IMR-90 (cell line): ENCODE data around the gene APMAP. TPM values are rescaled to one million over a fixed set of nuclear protein-coding genes. Genes with fewer than 3 reads are reported as not detected.

Experiments used
- ATAC-seq: fragments of 200-7000 bp; cut with Tn5 transposase; 2 replicates; pipeline ENCODE4 v1.9.1; 2020; ENCODE audit warnings: low read depth, mild to moderate bottlenecking, moderate library complexity
- BruUV-seq: library from RNA; stranded (reverse); fragments of 400-500 nt; replicated peaks from 2 replicates; lab custom pipeline; 2021; lab: Mats Ljungman, UMichigan
- CTCF ChIA-PET: fragments of 300-600 bp; formaldehyde crosslinking; extraction: SDS; loops from one replicate; lab custom pipeline; 2021; ENCODE audit warnings: antibody characterized with exemption; lab: Yijun Ruan, JAX
- POLR2A ChIA-PET: fragments of 300-600 bp; sonication (Branson Sonifier 250); formaldehyde crosslinking; loops from one replicate; lab custom pipeline; 2022; ENCODE audit warnings: antibody characterized with exemption; ENCODE audit not compliant: unreplicated experiment; lab: Charles Lee
- DNase-seq: peaks from one replicate; pipeline ENCODE4 v3.0.0; 2013
- H2AFZ ChIP-seq: replicated peaks from 2 replicates; pipeline ENCODE3; 2013; ENCODE audit warnings: low read length, mild to moderate bottlenecking; ENCODE audit not compliant: poor library complexity
- H2AK5ac ChIP-seq: 2 replicates; pipeline ENCODE4 v1.6.1; 2013; ENCODE audit warnings: low read depth, low read length, inconsistent platforms
- H2AK9ac ChIP-seq: replicated peaks from 2 replicates; pipeline ENCODE3; 2013; ENCODE audit warnings: mild to moderate bottlenecking, low read depth, low read length, moderate library complexity; ENCODE audit not compliant: poor library complexity
- H2BK120ac ChIP-seq: 2 replicates; pipeline ENCODE4 v1.6.1; 2013; ENCODE audit warnings: low read depth, low read length, inconsistent platforms
- H2BK15ac ChIP-seq: 3 replicates; pipeline ENCODE4 v1.6.1; 2013; ENCODE audit warnings: low read depth, low read length, inconsistent platforms
- H2BK20ac ChIP-seq: 2 replicates; pipeline ENCODE4 v1.6.1; 2013; ENCODE audit warnings: low read depth, mild to moderate bottlenecking, inconsistent platforms, low read length, moderate library complexity
- H2BK5ac ChIP-seq: 2 replicates; pipeline ENCODE4 v1.6.1; 2013; ENCODE audit warnings: mild to moderate bottlenecking, low read depth, low read length, inconsistent platforms; ENCODE audit not compliant: poor library complexity, severe bottlenecking
- H3K14ac ChIP-seq: replicated peaks from 2 replicates; pipeline ENCODE4 v1.6.1; 2013; ENCODE audit warnings: low read depth, low read length, inconsistent platforms
- H3K18ac ChIP-seq: 2 replicates; pipeline ENCODE4 v1.6.1; 2013; ENCODE audit warnings: low read depth, low read length, control low read depth
- H3K23ac ChIP-seq: 2 replicates; pipeline ENCODE4 v1.6.1; 2013; ENCODE audit warnings: low read depth, low read length, inconsistent platforms
- H3K27ac ChIP-seq: 2 replicates; pipeline ENCODE4 v1.5.1; 2013; ENCODE audit warnings: mild to moderate bottlenecking, control low read depth, low read length; ENCODE audit not compliant: insufficient read depth
- H3K27me3 ChIP-seq: 2 replicates; pipeline ENCODE4 v1.6.1; 2013; ENCODE audit warnings: low read length; ENCODE audit not compliant: control insufficient read depth, insufficient read depth
- H3K36me3 ChIP-seq: 2 replicates; pipeline ENCODE4 v1.6.1; 2013; ENCODE audit warnings: low read length, mixed read lengths; ENCODE audit not compliant: control insufficient read depth, insufficient read depth
- H3K4ac ChIP-seq: 2 replicates; pipeline ENCODE4 v1.6.1; 2013; ENCODE audit warnings: low read depth, low read length, inconsistent platforms
- H3K4me1 ChIP-seq: 2 replicates; pipeline ENCODE4 v1.6.1; 2013; ENCODE audit warnings: low read length, mixed read lengths; ENCODE audit not compliant: control insufficient read depth, insufficient read depth
- H3K4me2 ChIP-seq: 2 replicates; pipeline ENCODE4 v1.6.1; 2013; ENCODE audit warnings: low read depth, mild to moderate bottlenecking, control low read depth, low read length, moderate library complexity
- H3K4me3 ChIP-seq: 2 replicates; pipeline ENCODE4 v1.5.1; 2013; ENCODE audit warnings: low read depth, mild to moderate bottlenecking, control low read depth, low read length, moderate library complexity; ENCODE audit not compliant: insufficient read depth
- H3K56ac ChIP-seq: 2 replicates; pipeline ENCODE4 v1.6.1; 2013; ENCODE audit warnings: low read length, inconsistent platforms; ENCODE audit not compliant: insufficient read depth; ENCODE audit errors: extremely low read depth
- H3K79me1 ChIP-seq, 2 experiments: 2 replicates each; pipeline ENCODE4 v1.6.1; 2013; ENCODE audit warnings: low read length in 2 of 2, inconsistent platforms in 1 of 2, low read depth in 1 of 2
- H3K9ac ChIP-seq: 2 replicates; pipeline ENCODE4 v1.6.1; 2013; ENCODE audit warnings: low read depth, low read length, control low read depth
- H3K9me1 ChIP-seq: 2 replicates; pipeline ENCODE4 v1.6.1; 2013; ENCODE audit warnings: low read length, inconsistent platforms; ENCODE audit not compliant: insufficient read depth
- H3K9me3 ChIP-seq: 2 replicates; pipeline ENCODE4 v1.6.1; 2013; ENCODE audit warnings: low read length; ENCODE audit not compliant: control insufficient read depth, insufficient read depth
- H4K20me1 ChIP-seq: 2 replicates; pipeline ENCODE4 v1.6.1; 2013; ENCODE audit warnings: low read length, inconsistent platforms; ENCODE audit not compliant: insufficient read depth
- H4K5ac ChIP-seq: 2 replicates; pipeline ENCODE4 v1.6.1; 2013; ENCODE audit warnings: mild to moderate bottlenecking, low read depth, low read length, control low read depth
- H4K8ac ChIP-seq, 2 experiments: 2 replicates each; pipeline ENCODE4 v1.6.1; 2013; ENCODE audit warnings: low read depth in 2 of 2, low read length in 2 of 2, control low read depth in 1 of 2, inconsistent platforms in 1 of 2
- H4K91ac ChIP-seq: 2 replicates; pipeline ENCODE4 v1.6.1; 2013; ENCODE audit warnings: low read depth, low read length, inconsistent platforms; ENCODE audit not compliant: insufficient read depth
- BHLHE40 ChIP-seq: fragments of 150-350 bp; IDR thresholded peaks from 2 replicates; pipeline ENCODE4 v1.6.1; 2016; ENCODE audit warnings: mild to moderate bottlenecking, low read depth, low read length
- CEBPB ChIP-seq: IDR thresholded peaks from 2 replicates; pipeline ENCODE4 v1.6.1; 2012; ENCODE audit warnings: low read depth, low read length, improper control_type of control experiment
- CHD1 ChIP-seq: IDR thresholded peaks from 2 replicates; pipeline ENCODE4 v1.6.1; 2012; ENCODE audit warnings: low read depth, low read length, improper control_type of control experiment
- CTCF ChIP-seq: conservative IDR thresholded peaks from 2 replicates; pipeline ENCODE4 v1.5.1; 2012; ENCODE audit warnings: mild to moderate bottlenecking, low read depth, low read length, improper control_type of control experiment
- ELK1 ChIP-seq: fragments of 150-350 bp; IDR thresholded peaks from 2 replicates; pipeline ENCODE4 v1.6.1; 2016; ENCODE audit warnings: low read depth, mild to moderate bottlenecking, low read length, moderate library complexity, borderline replicate concordance
- FOS ChIP-seq: fragments of 150-350 bp; IDR thresholded peaks from 2 replicates; pipeline ENCODE4 v1.6.1; 2016; ENCODE audit warnings: low read depth, low read length
- MAFK ChIP-seq: IDR thresholded peaks from 2 replicates; pipeline ENCODE4 v1.6.1; 2012; ENCODE audit warnings: low read depth, low read length, improper control_type of control experiment
- MAZ ChIP-seq: IDR thresholded peaks from 2 replicates; pipeline ENCODE4 v1.6.1; 2012; ENCODE audit warnings: low read depth, mild to moderate bottlenecking, low read length, improper control_type of control experiment, moderate library complexity, borderline replicate concordance
- MXI1 ChIP-seq: IDR thresholded peaks from 2 replicates; pipeline ENCODE4 v1.6.1; 2012; ENCODE audit warnings: low read depth, mild to moderate bottlenecking, low read length, moderate library complexity, borderline replicate concordance
- NFE2L2 ChIP-seq: fragments of 150-350 bp; IDR thresholded peaks from 2 replicates; pipeline ENCODE4 v1.6.1; 2016; ENCODE audit warnings: low read depth, mild to moderate bottlenecking, low read length
- RAD21 ChIP-seq: IDR thresholded peaks from 2 replicates; pipeline ENCODE4 v1.6.1; 2012; ENCODE audit warnings: low read length, improper control_type of control experiment
- RCOR1 ChIP-seq: IDR thresholded peaks from 2 replicates; pipeline ENCODE4 v1.6.1; 2012; ENCODE audit warnings: mild to moderate bottlenecking, low read length, improper control_type of control experiment; ENCODE audit not compliant: insufficient replicate concordance
- RFX5 ChIP-seq: IDR thresholded peaks from 2 replicates; pipeline ENCODE4 v1.8.0; 2012; ENCODE audit warnings: low read depth, mild to moderate bottlenecking, low read length, moderate library complexity
- SMC3 ChIP-seq: fragments of 150-350 bp; IDR thresholded peaks from 2 replicates; pipeline ENCODE4 v1.6.1; 2016; ENCODE audit warnings: low read depth, mild to moderate bottlenecking, antibody characterized with exemption, low read length, moderate library complexity
- WGBS, 2 experiments: methylation state at CpG; one replicate each; pipeline versions ENCODE4 v1.1.5 to v1.1.7; 2013; ENCODE audit warnings: missing lambda C conversion rate in 2 of 2; ENCODE audit not compliant: insufficient read length in 1 of 2; ENCODE audit errors: extremely low coverage in 2 of 2; 5-methylcytosine and 5-hydroxymethylcytosine counted together
- dilution Hi-C: fragments of 300-500 bp; cut with HindIII; formaldehyde crosslinking; loops from one replicate; pipeline ENCODE4 v1.14.3; 2018; ENCODE audit warnings: low sequenced_read_pairs; ENCODE audit not compliant: unreplicated experiment
- in situ Hi-C: fragments of 300-500 bp; cut with MboI; formaldehyde crosslinking; loops from 3 replicates; pipeline ENCODE4 v1.14.3; 2019; ENCODE audit warnings: low sequenced_read_pairs, inconsistent platforms, mixed read lengths
- intact Hi-C: fragments of 100-400 bp; cut with micrococcal nuclease; formaldehyde crosslinking; loops from 2 replicates; pipeline ENCODE4 v1.10.0; 2022
- polyA plus RNA-seq, 3 experiments: library from polyadenylated mRNA; depleted of rRNA; stranded (reverse); fragments of >200 nt; gene quantifications; 2 replicates each; pipeline ENCODE4 v1.2.3, GENCODE V29; 2012; ENCODE audit warnings: low replicate concordance in 1 of 3
- total RNA-seq: library from RNA; depleted of rRNA; stranded (reverse); fragments of >200 nt; gene quantifications from 2 replicates; pipeline ENCODE4 v1.2.3, GENCODE V29; 2012

APMAP gene
- total and polyA plus RNA-seq, 2 of the 4 experiments (the other 2 are of a cell fraction), result 67.2 to 88.8 TPM

- no peak for TF ChIP-seq MAZ
These were observed 36.3 kb downstream of the APMAP start (continued) for GRCh38 chr20:24956001-24956841.

GRCh38 chr20:24955045-24955444 is 37.5 kb downstream of the APMAP start:
- H4K91ac ChIP-seq, result no peak overlapping the region
- no peak for TF ChIP-seq FOS
- no peak for TF ChIP-seq CHD1
- no peak for TF ChIP-seq ELK1
- TF ChIP-seq CEBPB, result no peak
- TF ChIP-seq BHLHE40, result no peak
- TF ChIP-seq MXI1, result no peak
- TF ChIP-seq MAFK, result no peak
- no peak for TF ChIP-seq RCOR1
- TF ChIP-seq RFX5, result no peak
- no peak for TF ChIP-seq RAD21
- no peak for TF ChIP-seq SMC3
- no peak for TF ChIP-seq NFE2L2
- TF ChIP-seq MAZ, result no peak
- no peak for TF ChIP-seq CTCF

More at GRCh38 chr20:24955045-24955444, 37.5 kb downstream of the APMAP start:
- no peak overlapping the region for H3K27ac ChIP-seq
- no peak overlapping the region for H3K9ac ChIP-seq
- no peaks in the 10 kb centered on the region for H3K4me1 ChIP-seq
- H3K23ac ChIP-seq, result no peak overlapping the region
- H2AK5ac ChIP-seq, result no peak overlapping the region
- H3K4me2 ChIP-seq, result no peak overlapping the region
- 0 out of 2 replicates have a peak, but pooled peaks cover 4% of the 10 kb centered on the region for H3K9me1 ChIP-seq
- CTCF ChIA-PET, result interaction anchor here (1.0 kb wide), 1 partner anchor 20 kb away, joined by 4 read pairs; no protein-coding TSS in a partner anchor
- no peak for ATAC-seq
- no peak for DNase-seq
- H3K27me3 ChIP-seq, result peaks cover 2% of the 10 kb centered on the region; the same call in 1 of the 2 replicates
- POLR2A ChIA-PET, result no interaction called here
- H4K20me1 ChIP-seq, result no peaks in the 10 kb centered on the region
- in situ Hi-C loops, result no loop called here
- no peak overlapping the region for H2BK20ac ChIP-seq
- H3K18ac ChIP-seq, result no peak overlapping the region
- dilution Hi-C loops, result no loop called here
- no CpG with 5 or more reads among the region's 3 CpGs for WGBS, 2 experiments
- H2BK120ac ChIP-seq, result no peak overlapping the region
- H4K5ac ChIP-seq, result no peak overlapping the region
- no peak overlapping the region for H2AK9ac ChIP-seq
- BruUV-seq, result no TSS peak
- H3K56ac ChIP-seq, result no peak overlapping the region
- no peak overlapping the region for H3K14ac ChIP-seq
- no peaks in the 10 kb centered on the region for H3K9me3 ChIP-seq
- H2AFZ ChIP-seq, result no peak overlapping the region
- no peaks in the 10 kb centered on the region for H3K79me1 ChIP-seq
- H3K36me3 ChIP-seq, result peaks cover 8% of the 10 kb centered on the region; the same call in 1 of the 2 replicates
- intact Hi-C loops, result no loop called here
- H3K4me3 ChIP-seq, result no peak overlapping the region
- no peak overlapping the region for H2BK5ac ChIP-seq
- H4K8ac ChIP-seq, result no peak overlapping the region
- H2BK15ac ChIP-seq, result no peak overlapping the region
- no peak overlapping the region for H3K4ac ChIP-seq
